ENCODE results near the gene ARFGEF3. TPM values are rescaled to one million over a fixed set of nuclear protein-coding genes. Genes with fewer than 3 reads are reported as not detected.

Gene ARFGEF3
- total and polyA plus RNA-seq, 2 experiments from 2014 or later: 5.8 to 24.6 TPM

DNA sequence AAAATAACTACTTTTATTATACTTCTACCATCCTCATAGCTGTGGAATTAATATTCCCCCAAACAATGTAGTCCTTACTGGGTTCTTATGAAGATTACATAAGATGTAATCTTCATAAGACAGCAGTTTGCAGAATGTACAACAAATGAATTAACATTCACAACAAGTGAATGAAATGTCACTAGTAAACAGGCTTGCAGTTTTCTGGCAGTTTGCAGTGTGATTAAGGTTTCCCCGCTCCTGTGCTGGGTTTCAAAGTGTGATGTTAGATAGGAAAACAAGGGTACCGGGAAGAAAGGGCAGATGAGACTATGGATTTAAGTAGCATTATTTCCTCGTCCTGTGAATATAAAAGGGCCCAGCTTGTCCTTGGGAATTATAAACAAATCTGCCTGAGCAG is 22.5 kb downstream of the ARFGEF3 start:
- TF ChIP-seq, protein P1, sequence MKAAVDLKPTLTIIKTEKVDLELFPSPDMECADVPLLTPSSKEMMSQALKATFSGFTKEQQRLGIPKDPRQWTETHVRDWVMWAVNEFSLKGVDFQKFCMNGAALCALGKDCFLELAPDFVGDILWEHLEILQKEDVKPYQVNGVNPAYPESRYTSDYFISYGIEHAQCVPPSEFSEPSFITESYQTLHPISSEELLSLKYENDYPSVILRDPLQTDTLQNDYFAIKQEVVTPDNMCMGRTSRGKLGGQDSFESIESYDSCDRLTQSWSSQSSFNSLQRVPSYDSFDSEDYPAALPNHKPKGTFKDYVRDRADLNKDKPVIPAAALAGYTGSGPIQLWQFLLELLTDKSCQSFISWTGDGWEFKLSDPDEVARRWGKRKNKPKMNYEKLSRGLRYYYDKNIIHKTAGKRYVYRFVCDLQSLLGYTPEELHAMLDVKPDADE (IDR thresholded peaks at IDR 0.05): no peak
- no peak for TF ChIP-seq ZNF331 (CRISPR knock-in tag; IDR thresholded peaks at IDR 0.05; ENCODE audit: low read depth)
- TF ChIP-seq REST (IDR thresholded peaks at IDR 0.05; ENCODE audit: unreplicated experiment): no peak
- no peak for TF ChIP-seq NANOG (IDR thresholded peaks at IDR 0.05; ENCODE audit: borderline replicate concordance)
- no peak for TF ChIP-seq CTCF (conservative IDR thresholded peaks at IDR 0.05; ENCODE audit: low read depth in 2 of 2)
- TF ChIP-seq EZH2 (IDR thresholded peaks at IDR 0.05; ENCODE audit: low read depth, unreplicated experiment): no peak
- no peak for TF ChIP-seq ZNF114 (CRISPR knock-in tag; IDR thresholded peaks at IDR 0.05)
- no peak for TF ChIP-seq EZH2phosphoT487 (IDR thresholded peaks at IDR 0.05; ENCODE audit: unreplicated experiment)
- TF ChIP-seq ZNF462 (CRISPR knock-in tag; IDR thresholded peaks at IDR 0.05): no peak
- TF ChIP-seq POLR2AphosphoS5 (IDR thresholded peaks at IDR 0.05; ENCODE audit: low read depth): no peak
- no peak for TF ChIP-seq STAT1 (IDR thresholded peaks at IDR 0.05; ENCODE audit: unreplicated experiment)
- no peak for TF ChIP-seq CREB1 (CRISPR knock-in tag; IDR thresholded peaks at IDR 0.05; ENCODE audit: low read depth)
- H3K4me1 ChIP-seq (ENCODE audit: insufficient read depth): peaks cover 42% of the 10 kb centered on the region
- no peak overlapping the region for H3K4me3 Mint-ChIP-seq
- H3K9me2 ChIP-seq (ENCODE audit: insufficient read depth): peaks cover 7% of the 10 kb centered on the region; the same call in 1 of the 2 replicates
- H3K36me3 ChIP-seq (ENCODE audit: insufficient read depth): no peaks in the 10 kb centered on the region
- H3K27ac ChIP-seq (ENCODE audit: low read depth): no peak overlapping the region
- H3K4me2 ChIP-seq: no peak overlapping the region
- H4K20me1 ChIP-seq (replicated peaks; ENCODE audit: insufficient read depth): no peaks in the 10 kb centered on the region
- H3K36me3 Mint-ChIP-seq (ENCODE audit: low read depth): peaks cover 12% of the 10 kb centered on the region; the same call in 1 of the 3 replicates
- peaks cover 43% of the 10 kb centered on the region for H3K4me1 Mint-ChIP-seq
- ATAC-seq (no peak), DNase-seq (ENCODE audit: low spot score) (no peak)
- no peak overlapping the region for H2AFZ ChIP-seq
- no peak overlapping the region for H3K27ac Mint-ChIP-seq
- no peaks in the 10 kb centered on the region for H3K9me3 Mint-ChIP-seq
- H3K79me2 ChIP-seq (replicated peaks; ENCODE audit: insufficient read depth): peaks cover 3% of the 10 kb centered on the region
- H3F3A ChIP-seq (replicated peaks; ENCODE audit: low read depth): no peaks in the 10 kb centered on the region
- H3K27me3 ChIP-seq (ENCODE audit: insufficient read depth): no peaks in the 10 kb centered on the region
- peaks cover 7% of the 10 kb centered on the region for H3K27me3 Mint-ChIP-seq (ENCODE audit: insufficient read depth, low read depth, poor library complexity)
- H3K4me3 ChIP-seq: no peak overlapping the region
